B cell (primary cell): ENCODE results near the gene CAMKK2. TPM values are rescaled to one million over a fixed set of nuclear protein-coding genes. Genes with fewer than 3 reads are reported as not detected.

Experiments used
- ATAC-seq: fragments of 200-7000 bp; cut with Tn5 transposase; one replicate; pipeline ENCODE4 v1.10.0; 2021; ENCODE audit warnings: low read depth, mild to moderate bottlenecking, moderate number of reproducible peaks, moderate library complexity
- CTCF ChIA-PET: fragments of 350-600 bp; sonication (Branson Sonifier 250); formaldehyde crosslinking; loops from one replicate; lab custom pipeline; 2021; ENCODE audit warnings: antibody characterized with exemption, inconsistent platforms; lab: Charles Lee
- POLR2A ChIA-PET: fragments of 350-600 bp; sonication (Branson Sonifier 250); formaldehyde crosslinking; loops from one replicate; lab custom pipeline; 2021; ENCODE audit warnings: antibody characterized with exemption; lab: Charles Lee
- DNase-seq: peaks from one replicate; pipeline ENCODE4 v3.0.0; 2013
- H2AFZ ChIP-seq: 2 replicates; pipeline ENCODE4 v1.6.1; 2012; ENCODE audit warnings: mild to moderate bottlenecking, low read depth, low read length; ENCODE audit not compliant: insufficient read depth, poor library complexity, severe bottlenecking
- H3K27ac ChIP-seq, 2 donors: 1 replicate in 1 of 2; 2 replicates in 1 of 2; pipeline ENCODE4 v1.5.1; 2012 to 2013; ENCODE audit warnings: low read length in 2 of 2, mild to moderate bottlenecking in 2 of 2, moderate library complexity in 1 of 2
- H3K27me3 ChIP-seq, 4 experiments: fragments of 200-600 bp in 1 of 4; sonication (generic) in 1 of 4; replicated peaks in 1 of 4; 1 replicate in 2 of 4; 2 replicates in 2 of 4; pipeline versions ENCODE4 v1.6.1 to v1.7.0; 2013 to 2016; ENCODE audit warnings: low read length in 3 of 4, mild to moderate bottlenecking in 2 of 4, mixed read lengths in 1 of 4, moderate library complexity in 1 of 4; ENCODE audit not compliant: insufficient read depth in 4 of 4, control insufficient read depth in 3 of 4; ENCODE audit errors: control extremely low read depth in 1 of 4
- H3K36me3 ChIP-seq, 2 experiments: replicated peaks in 1 of 2; 1 replicate in 1 of 2; 2 replicates in 1 of 2; pipeline versions ENCODE4 v1.6.1 to v1.7.1; 2013; ENCODE audit warnings: low read length in 1 of 2; ENCODE audit not compliant: insufficient read depth in 2 of 2, control insufficient read depth in 1 of 2; ENCODE audit errors: control extremely low read depth in 1 of 2, extremely low read depth in 1 of 2
- H3K4me1 ChIP-seq, 2 donors: fragments of 200-600 bp in 1 of 2; sonication (generic) in 1 of 2; 1 replicate in 1 of 2; 2 replicates in 1 of 2; pipeline versions ENCODE4 v1.5.1 to v1.6.1; 2013 to 2017; ENCODE audit warnings: low read length in 2 of 2; ENCODE audit not compliant: control insufficient read depth in 2 of 2, insufficient read depth in 2 of 2
- H3K4me2 ChIP-seq: replicated peaks from 2 replicates; pipeline ENCODE3; 2012; ENCODE audit warnings: mild to moderate bottlenecking, low read depth, low read length; ENCODE audit not compliant: poor library complexity, severe bottlenecking
- H3K4me3 ChIP-seq, 5 experiments: fragments of 200-600 bp in 1 of 5; sonication (generic) in 1 of 5; 1 replicate in 3 of 5; 2 replicates in 2 of 5; pipeline versions ENCODE4 v1.5.1 to v1.7.0; 2011 to 2016; ENCODE audit warnings: low read length in 4 of 5, mild to moderate bottlenecking in 4 of 5, low read depth in 2 of 5, control low read depth in 1 of 5, moderate library complexity in 1 of 5; ENCODE audit not compliant: insufficient read depth in 1 of 5; ENCODE audit errors: control extremely low read depth in 1 of 5, extremely low read depth in 1 of 5
- H3K79me2 ChIP-seq: fragments of 200-600 bp; sonication (generic); one replicate; pipeline ENCODE4 v1.6.0; 2016; ENCODE audit warnings: low read length; ENCODE audit not compliant: control insufficient read depth, insufficient read depth
- H3K9ac ChIP-seq: fragments of 200-600 bp; sonication (generic); 2 replicates; pipeline ENCODE4 v1.6.1; 2017; ENCODE audit warnings: mild to moderate bottlenecking, low read length, moderate library complexity
- H3K9me3 ChIP-seq, 3 donors: one replicate each; pipeline versions ENCODE4 v1.6.1 to v1.7.1; 2013; ENCODE audit warnings: low read length in 2 of 3; ENCODE audit not compliant: control insufficient read depth in 2 of 3, insufficient read depth in 1 of 3; ENCODE audit errors: control extremely low read depth in 1 of 3
- H4K20me1 ChIP-seq: 2 replicates; pipeline ENCODE4 v1.6.0; 2012; ENCODE audit warnings: mild to moderate bottlenecking, low read length; ENCODE audit not compliant: insufficient read depth, control insufficient read depth, poor library complexity, severe bottlenecking
- H3K27ac Mint-ChIP-seq: one replicate; pipeline ENCODE4 v1.8.0; 2021; ENCODE audit warnings: mixed read lengths
- H3K27me3 Mint-ChIP-seq: one replicate; pipeline ENCODE4 v1.8.0; 2021; ENCODE audit warnings: mixed read lengths
- H3K4me1 Mint-ChIP-seq: one replicate; pipeline ENCODE4 v1.8.0; 2021; ENCODE audit warnings: mixed read lengths
- H3K4me3 Mint-ChIP-seq: one replicate; pipeline ENCODE4 v1.8.0; 2021; ENCODE audit warnings: mixed read lengths
- H3K9me3 Mint-ChIP-seq: one replicate; pipeline ENCODE4 v1.8.0; 2022; ENCODE audit warnings: mixed read lengths; ENCODE audit not compliant: insufficient read depth
- CTCF ChIP-seq: fragments of 200-600 bp; IDR thresholded peaks from one replicate; pipeline ENCODE4 v1.8.0; 2022; ENCODE audit warnings: antibody characterized with exemption, mild to moderate bottlenecking
- EZH2 ChIP-seq: IDR thresholded peaks from 2 replicates; pipeline ENCODE4 v1.6.1; 2012; ENCODE audit warnings: borderline replicate concordance, low read depth, mild to moderate bottlenecking, moderate library complexity, low read length; ENCODE audit not compliant: insufficient read depth, poor library complexity, severe bottlenecking
- WGBS: methylation state at CpG from one replicate; pipeline ENCODE4 v1.1.5; 2013; ENCODE audit warnings: missing lambda C conversion rate; ENCODE audit not compliant: insufficient coverage; 5-methylcytosine and 5-hydroxymethylcytosine counted together
- intact Hi-C: fragments of 100-400 bp; cut with micrococcal nuclease; formaldehyde crosslinking; loops from one replicate; pipeline ENCODE4 v1.10.0; 2022
- polyA plus RNA-seq: library from polyadenylated mRNA; depleted of rRNA; stranded (reverse); fragments of >200 nt; gene quantifications from 2 replicates; pipeline ENCODE4 v1.2.3, GENCODE V29; 2012
- total RNA-seq, 2 donors: library from RNA; stranded (reverse); fragments of 120-200 nt in 1 of 2; gene quantifications; 1 replicate in 1 of 2; 2 replicates in 1 of 2; pipeline versions ENCODE4 v1.2.3 to v1.2.4, GENCODE V29; 2013 to 2022

CAMKK2 gene
- total and polyA plus RNA-seq, 2 donors (not counting 1 experiment from before 2014, with no cell fraction given) = 9.7 to 17.1 TPM

GRCh38 chr12:121246893-121247557 lies 49.5 kb downstream of the CAMKK2 start:
- Histone ChIP-seq H3K4me1 (peaks cover 11 to 22% of the 10 kb centered on the region in 2 donors), H3K36me3 (peaks cover 0 to 6% of the 10 kb centered on the region in 2 experiments), H2AFZ (no peak overlapping the region), H3K9ac (no peak overlapping the region), H3K9me3 (no peaks in the 10 kb centered on the region), H4K20me1 (no peaks in the 10 kb centered on the region), H3K79me2 (no peaks in the 10 kb centered on the region), H3K4me3 (no peak overlapping the region), H3K27ac (no peak overlapping the region), H3K4me2 (no peak overlapping the region), H3K27me3 (no peaks in the 10 kb centered on the region)
- no peak for ATAC-seq
- WGBS = 97% methylated on average over 15 of the region's 16 CpGs
- POLR2A ChIA-PET = no interaction called here
- Mint-ChIP-seq H3K4me1 (peaks cover 13% of the 10 kb centered on the region), H3K27ac (peak overlapping the region; percentile 63), H3K9me3 (no peaks in the 10 kb centered on the region), H3K4me3 (no peak overlapping the region), H3K27me3 (no peaks in the 10 kb centered on the region)
- intact Hi-C loops = no loop called here
- DNase-seq = no peak
- no peak for TF ChIP-seq EZH2
- TF ChIP-seq CTCF = no peak
- CTCF ChIA-PET = interaction anchor here (1.0 kb wide), 1 partner anchor 23 kb away, joined by 3 read pairs; no protein-coding TSS in a partner anchor

DNA sequence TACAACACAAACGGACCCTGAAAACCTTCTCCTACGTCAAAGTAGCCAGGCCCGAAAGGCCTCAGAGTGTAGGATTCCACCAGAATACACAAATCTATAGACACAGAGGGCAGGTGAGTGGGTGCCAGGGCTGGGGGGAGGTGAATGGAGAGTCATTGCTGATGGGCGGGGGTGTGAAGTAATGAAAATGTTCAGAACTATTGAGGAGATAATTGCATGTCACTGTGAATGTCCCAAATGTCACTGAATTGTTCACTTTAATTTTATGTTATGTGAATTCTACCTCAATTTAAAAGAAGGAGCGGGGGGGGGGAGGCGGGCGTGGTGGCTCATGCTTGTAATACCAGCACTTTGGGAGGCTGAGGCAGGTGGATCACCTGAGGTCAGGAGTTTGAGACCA lies 50.6 kb downstream of the CAMKK2 start:
- ATAC-seq (no peak), DNase-seq (no peak)
- intact Hi-C loops = no loop called here
- no peaks in the 10 kb centered on the region for H4K20me1 ChIP-seq
- peaks cover 18 to 31% of the 10 kb centered on the region in 2 donors for H3K4me1 ChIP-seq
- POLR2A ChIA-PET = no interaction called here
- H3K9me3 ChIP-seq = no peaks in the 10 kb centered on the region
- TF ChIP-seq EZH2 (no peak), CTCF (no peak)
- H3K27ac ChIP-seq = no peak overlapping the region
- no peaks in the 10 kb centered on the region for H3K79me2 ChIP-seq
- H3K36me3 ChIP-seq = peaks cover 0 to 6% of the 10 kb centered on the region in 2 experiments
- H3K27me3 ChIP-seq = no peaks in the 10 kb centered on the region
- no peak overlapping the region for H2AFZ ChIP-seq
- Mint-ChIP-seq H3K27ac (no peak overlapping the region), H3K27me3 (no peaks in the 10 kb centered on the region), H3K4me1 (peaks cover 20% of the 10 kb centered on the region), H3K9me3 (no peaks in the 10 kb centered on the region), H3K4me3 (no peak overlapping the region)
- no peak overlapping the region for H3K4me3 ChIP-seq
- no peak overlapping the region for H3K9ac ChIP-seq
- CTCF ChIA-PET = no interaction called here
- WGBS = no CpG with 5 or more reads among the region's 7 CpGs
- H3K4me2 ChIP-seq = no peak overlapping the region
